Activated naive CD8-positive, alpha-beta T cell (primary cell): Measurements from ENCODE around the gene SINHCAF.

Experiments
- H3K27ac Mint-ChIP-seq: one replicate; pipeline ENCODE4 v1.8.0; 2021; ENCODE audit warnings: mixed read lengths
- H3K27me3 Mint-ChIP-seq: one replicate; pipeline ENCODE4 v1.8.0; 2021; ENCODE audit warnings: mixed read lengths
- H3K36me3 Mint-ChIP-seq: one replicate; pipeline ENCODE4 v1.8.0; 2021; ENCODE audit warnings: mixed read lengths
- H3K4me1 Mint-ChIP-seq: one replicate; pipeline ENCODE4 v1.8.0; 2021; ENCODE audit warnings: low read depth, mixed read lengths
- H3K4me3 Mint-ChIP-seq: one replicate; pipeline ENCODE4 v1.8.0; 2021; ENCODE audit warnings: mild to moderate bottlenecking, mixed read lengths
- H3K9me3 Mint-ChIP-seq: one replicate; pipeline ENCODE4 v1.8.0; 2021; ENCODE audit warnings: low read depth, mixed read lengths

Gene SINHCAF

DNA sequence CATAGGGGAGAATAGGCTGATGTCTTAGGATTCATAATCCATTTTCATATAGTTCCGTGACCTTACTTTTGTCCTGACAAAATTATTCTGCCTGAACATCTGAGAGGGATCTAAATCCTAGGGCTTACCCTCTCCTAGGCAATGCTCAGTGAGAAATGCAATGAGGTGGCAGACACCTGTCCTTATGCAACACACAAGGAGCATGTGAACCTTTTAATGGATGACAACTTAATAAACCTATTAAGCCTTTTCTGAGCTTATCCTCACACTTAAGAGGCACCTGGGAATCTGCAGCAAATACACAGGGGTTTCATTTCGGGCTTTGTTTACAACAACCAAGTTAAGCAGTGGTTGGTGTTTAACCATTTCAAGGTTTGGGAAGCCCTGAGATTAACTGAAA is 24.6 kb downstream of the SINHCAF start:
- H3K27me3 Mint-ChIP-seq: no peaks in the 10 kb centered on the region
- peaks cover 42% of the 10 kb centered on the region for H3K4me1 Mint-ChIP-seq
- H3K27ac Mint-ChIP-seq: no peak overlapping the region
- H3K36me3 Mint-ChIP-seq: peaks cover 6% of the 10 kb centered on the region
- no peaks in the 10 kb centered on the region for H3K9me3 Mint-ChIP-seq
- no peak overlapping the region for H3K4me3 Mint-ChIP-seq

DNA sequence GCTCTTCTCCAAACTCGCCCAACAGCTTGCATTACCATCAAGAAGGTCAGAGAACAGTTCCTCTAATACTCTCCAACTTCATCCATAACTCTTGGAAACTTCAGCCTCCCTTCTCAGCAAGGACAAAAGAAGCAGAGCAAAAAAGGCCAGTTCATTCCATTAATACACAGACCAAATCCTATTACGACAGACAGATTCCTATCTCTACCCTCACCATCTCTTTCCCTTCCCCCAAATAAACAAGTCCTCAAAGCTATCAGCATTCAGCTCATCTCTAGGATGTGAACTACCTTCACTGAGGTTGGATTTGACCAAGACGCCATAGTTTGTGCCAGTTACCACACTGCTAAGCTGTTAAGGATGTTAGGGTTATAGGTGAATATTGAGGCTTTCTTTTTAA is 25.2 kb downstream of the SINHCAF start:
- H3K27ac Mint-ChIP-seq: no peak overlapping the region
- H3K27me3 Mint-ChIP-seq: no peaks in the 10 kb centered on the region
- peaks cover 6% of the 10 kb centered on the region for H3K36me3 Mint-ChIP-seq
- H3K9me3 Mint-ChIP-seq: no peaks in the 10 kb centered on the region
- H3K4me1 Mint-ChIP-seq: peaks cover 36% of the 10 kb centered on the region
- no peak overlapping the region for H3K4me3 Mint-ChIP-seq

GRCh38 chr12:31300341-31300740 is 25.6 kb downstream of the SINHCAF start:
- Mint-ChIP-seq H3K27me3 (no peaks in the 10 kb centered on the region), H3K27ac (no peak overlapping the region), H3K36me3 (peaks cover 6% of the 10 kb centered on the region), H3K4me1 (peaks cover 36% of the 10 kb centered on the region), H3K4me3 (no peak overlapping the region), H3K9me3 (no peaks in the 10 kb centered on the region)

DNA sequence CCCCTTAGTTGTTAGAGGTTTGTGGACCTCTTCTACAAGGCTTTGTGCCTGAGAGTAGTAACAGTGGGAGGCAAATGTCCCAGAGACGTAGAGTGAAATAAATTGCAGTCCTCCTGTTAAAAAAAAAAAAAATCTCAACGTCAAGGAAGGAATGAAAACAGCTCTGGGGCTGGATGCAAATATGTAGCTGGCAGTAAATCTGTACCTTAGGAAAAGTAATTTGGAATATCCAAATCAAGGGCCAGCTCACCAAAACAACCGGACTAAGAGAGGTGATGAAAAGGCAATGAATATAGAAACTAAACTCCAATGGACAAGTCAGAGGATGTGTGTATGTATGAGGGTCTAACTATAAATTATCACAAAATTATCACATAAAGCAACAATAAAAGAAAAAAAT is 27.0 kb downstream of the SINHCAF start:
- Mint-ChIP-seq H3K27me3 (no peaks in the 10 kb centered on the region), H3K27ac (peak overlapping the region; percentile 58), H3K4me3 (no peak overlapping the region), H3K4me1 (peaks cover 31% of the 10 kb centered on the region), H3K9me3 (no peaks in the 10 kb centered on the region), H3K36me3 (peaks cover 12% of the 10 kb centered on the region)

- Mint-ChIP-seq H3K4me1 (peaks cover 31% of the 10 kb centered on the region), H3K4me3 (no peak overlapping the region), H3K9me3 (no peaks in the 10 kb centered on the region), H3K36me3 (peaks cover 12% of the 10 kb centered on the region), H3K27me3 (no peaks in the 10 kb centered on the region), H3K27ac (peak overlapping the region; percentile 58)
Observed at GRCh38 chr12:31298515-31298910, 27.4 kb downstream of the SINHCAF start.

DNA sequence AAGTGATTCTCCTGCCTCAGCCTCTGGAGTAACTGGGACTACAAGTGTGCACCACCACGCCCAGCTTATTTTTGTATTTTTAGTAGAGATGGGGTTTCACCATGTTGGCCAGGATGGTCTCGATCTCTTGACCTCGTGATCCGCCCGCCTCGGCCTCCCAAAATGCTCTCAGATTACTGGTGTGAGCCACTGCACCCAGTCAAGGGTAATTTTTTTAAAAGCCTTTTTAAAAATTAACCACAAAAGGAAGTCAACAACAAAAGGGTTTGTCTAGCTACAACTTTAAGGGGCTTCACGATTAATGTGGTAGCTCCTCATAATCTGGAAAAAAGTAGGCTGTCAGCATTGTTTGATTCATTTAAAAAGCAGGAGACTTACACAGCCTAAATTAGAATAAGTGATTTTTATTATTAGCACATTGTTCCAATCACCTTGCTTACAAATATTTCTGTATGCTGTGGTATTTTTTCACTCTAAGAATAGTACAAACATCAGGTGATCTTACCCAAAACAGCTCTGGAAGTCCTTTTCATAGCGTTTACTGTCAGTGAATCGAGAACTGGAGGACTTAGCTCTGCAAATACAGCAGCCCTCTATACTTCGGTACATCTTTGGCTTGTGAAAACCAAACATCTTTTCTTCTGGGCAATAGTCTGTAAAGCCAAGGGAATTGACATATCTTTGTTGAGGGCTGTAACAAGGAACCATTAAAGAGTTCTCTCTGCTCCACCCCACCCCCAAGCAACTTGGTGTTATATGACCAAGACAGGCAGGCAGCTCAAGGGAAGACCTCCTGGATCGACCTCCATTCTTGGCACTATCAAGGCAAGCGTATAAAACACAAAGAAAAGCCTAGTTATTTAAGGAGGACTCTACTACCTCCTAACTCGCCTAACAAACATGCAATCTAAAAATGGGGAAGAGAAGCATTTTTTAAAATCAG is 28.1 kb downstream of the SINHCAF start:
- H3K4me3 Mint-ChIP-seq: no peak overlapping the region
- no peaks in the 10 kb centered on the region for H3K27me3 Mint-ChIP-seq
- peaks cover 28% of the 10 kb centered on the region for H3K4me1 Mint-ChIP-seq
- no peaks in the 10 kb centered on the region for H3K9me3 Mint-ChIP-seq
- H3K36me3 Mint-ChIP-seq: peaks cover 12% of the 10 kb centered on the region
- H3K27ac Mint-ChIP-seq: peak overlapping the region; percentile 25

- peaks cover 6% of the 10 kb centered on the region for H3K36me3 Mint-ChIP-seq
Observed at GRCh38 chr12:31289441-31289840, 36.5 kb downstream of the SINHCAF start.

DNA sequence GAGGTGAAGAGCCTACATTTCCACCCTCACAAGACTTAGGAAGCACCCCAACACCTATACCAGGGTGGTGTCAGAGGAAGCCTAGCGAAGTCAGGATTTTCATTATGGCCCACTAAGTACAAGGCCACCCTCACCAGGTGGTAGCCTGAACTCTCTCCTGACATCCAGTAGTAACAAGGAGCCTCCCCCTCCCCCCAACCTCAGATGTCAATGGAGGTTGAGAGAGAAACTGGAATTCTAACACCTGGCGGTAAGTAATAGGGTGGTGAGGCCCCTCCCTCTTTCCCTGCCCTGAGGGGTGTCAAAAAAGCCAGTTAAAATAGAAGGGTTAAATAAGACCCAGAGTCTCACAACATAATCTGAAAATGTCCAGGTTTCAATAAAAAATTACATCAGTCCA is 37.6 kb downstream of the SINHCAF start:
- H3K4me1 Mint-ChIP-seq: no peaks in the 10 kb centered on the region
- no peak overlapping the region for H3K27ac Mint-ChIP-seq
- no peaks in the 10 kb centered on the region for H3K9me3 Mint-ChIP-seq
- no peaks in the 10 kb centered on the region for H3K27me3 Mint-ChIP-seq
- H3K36me3 Mint-ChIP-seq: peaks cover 4% of the 10 kb centered on the region
- H3K4me3 Mint-ChIP-seq: no peak overlapping the region

More at GRCh38 chr12:31289441-31289840, 36.5 kb downstream of the SINHCAF start:
- H3K9me3 Mint-ChIP-seq: no peaks in the 10 kb centered on the region
- H3K4me1 Mint-ChIP-seq: peaks cover 1% of the 10 kb centered on the region
- H3K4me3 Mint-ChIP-seq: no peak overlapping the region
- H3K27me3 Mint-ChIP-seq: no peaks in the 10 kb centered on the region
- no peak overlapping the region for H3K27ac Mint-ChIP-seq

DNA sequence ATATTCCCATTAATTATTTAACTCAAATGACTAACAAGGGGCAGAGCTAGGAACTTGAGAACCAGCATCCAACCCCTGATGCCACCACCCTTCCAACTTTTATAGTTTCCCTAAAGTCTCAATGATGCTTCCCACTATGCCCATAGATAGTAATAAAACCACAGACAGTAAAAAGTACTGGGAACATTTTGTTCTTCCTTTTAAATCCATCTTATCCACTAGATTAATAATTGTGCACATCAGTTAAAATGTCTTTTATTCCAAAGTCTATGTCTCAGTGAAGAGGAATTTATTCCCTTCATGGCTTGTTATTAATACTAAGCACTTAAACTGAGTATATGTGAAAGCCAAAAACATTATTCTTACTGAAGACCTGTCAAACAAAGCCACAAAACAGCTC is 45.8 kb downstream of the SINHCAF start:
- Mint-ChIP-seq H3K9me3 (no peaks in the 10 kb centered on the region), H3K27me3 (no peaks in the 10 kb centered on the region), H3K27ac (no peak overlapping the region), H3K4me3 (no peak overlapping the region), H3K4me1 (no peaks in the 10 kb centered on the region), H3K36me3 (peaks cover 3% of the 10 kb centered on the region)

DNA sequence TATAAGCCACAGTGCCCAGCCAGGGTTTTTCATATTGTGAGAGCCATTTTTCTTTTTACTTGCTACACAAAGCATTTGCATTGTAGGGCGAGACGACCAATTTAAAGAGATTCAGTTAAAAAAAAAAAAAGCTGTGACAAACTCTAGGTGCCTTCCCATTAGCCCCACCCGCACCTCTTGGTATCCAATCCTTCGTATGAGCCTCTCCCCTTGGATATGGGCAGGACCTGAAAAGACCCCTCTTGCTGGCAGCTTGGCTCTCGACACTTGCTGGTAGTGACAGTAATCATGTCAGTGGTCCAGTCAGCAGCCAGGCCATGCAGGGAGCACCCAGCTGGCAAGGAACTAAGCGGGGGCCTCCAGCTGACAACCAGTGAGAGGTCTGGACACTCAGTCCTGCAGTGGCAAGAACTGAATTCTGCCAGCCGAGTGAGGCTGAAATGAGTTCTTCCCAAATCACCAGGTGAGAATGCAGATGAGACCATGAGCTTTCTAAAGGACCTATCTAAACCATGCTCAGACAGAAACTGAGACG is 46.5 kb downstream of the SINHCAF start:
- peaks cover 3% of the 10 kb centered on the region for H3K36me3 Mint-ChIP-seq
- H3K4me3 Mint-ChIP-seq: no peak overlapping the region
- H3K27me3 Mint-ChIP-seq: no peaks in the 10 kb centered on the region
- H3K9me3 Mint-ChIP-seq: no peaks in the 10 kb centered on the region
- H3K27ac Mint-ChIP-seq: no peak overlapping the region
- H3K4me1 Mint-ChIP-seq: no peaks in the 10 kb centered on the region

GRCh38 chr12:31278832-31279231 is 47.1 kb downstream of the SINHCAF start:
- H3K27ac Mint-ChIP-seq: peak overlapping the region; percentile 58
- H3K36me3 Mint-ChIP-seq: peaks cover 3% of the 10 kb centered on the region
- no peaks in the 10 kb centered on the region for H3K4me1 Mint-ChIP-seq

DNA sequence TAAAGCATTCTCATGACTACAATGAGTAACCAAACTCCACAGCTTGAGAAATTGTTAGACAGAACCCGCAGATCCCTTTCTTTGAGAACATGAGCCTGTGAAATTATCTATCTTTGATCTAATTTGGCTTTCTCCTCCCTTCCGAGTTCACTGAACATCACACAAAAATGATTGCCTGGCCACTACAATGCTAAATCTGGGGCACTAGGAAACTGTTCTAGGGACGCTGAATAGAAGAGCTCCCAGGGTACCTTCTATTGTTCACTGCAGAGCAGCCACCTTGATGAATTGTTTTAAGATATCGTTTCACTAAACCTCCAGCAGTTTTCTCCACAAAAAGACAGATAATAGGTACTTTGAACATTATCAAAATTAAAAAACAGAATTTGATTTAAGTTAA is 47.5 kb downstream of the SINHCAF start:
- Mint-ChIP-seq H3K36me3 (peaks cover 3% of the 10 kb centered on the region), H3K4me3 (no peak overlapping the region)

More at GRCh38 chr12:31278832-31279231, 47.1 kb downstream of the SINHCAF start:
- H3K9me3 Mint-ChIP-seq: no peaks in the 10 kb centered on the region
- H3K4me3 Mint-ChIP-seq: no peak overlapping the region
- H3K27me3 Mint-ChIP-seq: no peaks in the 10 kb centered on the region

GRCh38 chr12:31277081-31277480 is 48.9 kb downstream of the SINHCAF start:
- H3K4me3 Mint-ChIP-seq: no peak overlapping the region
- H3K4me1 Mint-ChIP-seq: no peaks in the 10 kb centered on the region
- peak overlapping the region; percentile 54 for H3K27ac Mint-ChIP-seq
- peaks cover 3% of the 10 kb centered on the region for H3K36me3 Mint-ChIP-seq
- no peaks in the 10 kb centered on the region for H3K9me3 Mint-ChIP-seq
- H3K27me3 Mint-ChIP-seq: no peaks in the 10 kb centered on the region

More for the DNA sequence above, 47.5 kb downstream of the SINHCAF start:
- Mint-ChIP-seq H3K27me3 (no peaks in the 10 kb centered on the region), H3K4me1 (no peaks in the 10 kb centered on the region), H3K9me3 (no peaks in the 10 kb centered on the region), H3K27ac (peak overlapping the region; percentile 58)

DNA sequence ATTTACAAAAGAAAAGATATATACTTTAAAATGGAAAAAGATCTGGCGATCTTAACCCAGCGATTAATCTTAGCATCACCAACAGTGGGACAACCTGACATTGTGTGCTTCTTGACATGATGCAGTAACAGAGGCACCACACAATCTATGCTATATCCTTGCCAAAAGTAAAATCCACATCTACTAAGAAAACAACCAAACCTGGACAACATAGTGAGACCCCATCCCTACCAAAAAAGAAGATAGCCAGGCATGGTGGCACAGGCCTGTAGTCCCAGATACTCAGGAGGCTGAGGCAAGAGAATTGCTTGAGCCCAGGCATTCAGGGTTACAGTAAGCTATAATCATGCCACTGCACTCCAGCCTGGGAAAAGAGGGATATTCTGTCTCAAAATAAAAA is 50.5 kb downstream of the SINHCAF start:
- H3K4me3 Mint-ChIP-seq: no peak overlapping the region
- peak overlapping the region; percentile 56 for H3K27ac Mint-ChIP-seq
- H3K4me1 Mint-ChIP-seq: no peaks in the 10 kb centered on the region
- H3K27me3 Mint-ChIP-seq: no peaks in the 10 kb centered on the region
- H3K36me3 Mint-ChIP-seq: peaks cover 5% of the 10 kb centered on the region
- no peaks in the 10 kb centered on the region for H3K9me3 Mint-ChIP-seq

- no peaks in the 10 kb centered on the region for H3K9me3 Mint-ChIP-seq
- H3K4me3 Mint-ChIP-seq: no peak overlapping the region
Observed at GRCh38 chr12:31274520-31275300, 51.2 kb downstream of the SINHCAF start.

More at GRCh38 chr12:31274520-31275300, 51.2 kb downstream of the SINHCAF start:
- H3K27me3 Mint-ChIP-seq: no peaks in the 10 kb centered on the region
- peak overlapping the region; percentile 56 for H3K27ac Mint-ChIP-seq
- no peaks in the 10 kb centered on the region for H3K4me1 Mint-ChIP-seq
- peaks cover 9% of the 10 kb centered on the region for H3K36me3 Mint-ChIP-seq
